Left ventricle myocardium inferior (tissue), 1 donor: ENCODE results near the gene SERPINA9. TPM values are rescaled to one million over a fixed set of nuclear protein-coding genes. Genes with fewer than 3 reads are reported as not detected.

Experiments used
- DNase-seq: peaks from one replicate; pipeline ENCODE4 v3.0.0-alpha.2; 2020
- H3K27ac ChIP-seq: fragments of 200-600 bp; replicated peaks from 2 replicates; pipeline ENCODE4 v1.8.0; 2021
- H3K27me3 ChIP-seq: fragments of 200-600 bp; 2 replicates; pipeline ENCODE4 v1.8.0; 2021; ENCODE audit warnings: low read depth
- H3K36me3 ChIP-seq: fragments of 200-600 bp; 2 replicates; pipeline ENCODE4 v1.8.0; 2021
- H3K4me1 ChIP-seq: fragments of 200-600 bp; 2 replicates; pipeline ENCODE4 v1.8.0; 2021
- H3K4me3 ChIP-seq: fragments of 200-600 bp; 2 replicates; pipeline ENCODE4 v1.8.0; 2021; ENCODE audit warnings: mild to moderate bottlenecking, moderate library complexity
- H3K9me3 ChIP-seq: fragments of 200-600 bp; replicated peaks from 2 replicates; pipeline ENCODE4 v1.8.0; 2021
- intact Hi-C: fragments of 100-400 bp; cut with micrococcal nuclease; formaldehyde crosslinking; loops from one replicate; pipeline ENCODE4 v1.11.0; 2022
- long read RNA-seq: library from polyadenylated mRNA; unstranded; transcript quantifications from one replicate; pipeline ENCODE4 v2.0.0, GENCODE V29; 2021
- total RNA-seq: library from RNA; stranded (reverse); fragmentation: NEBNext Ultra II Directional; extraction: Animal tissue kit (Norgen Biotek cat#: 25700); gene quantifications from one replicate; pipeline ENCODE4 v1.2.1, GENCODE V29; 2021
- TF ChIP-seq, protein P1 (sequence below): fragments of 200-600 bp; IDR thresholded peaks from 2 replicates; pipeline ENCODE4 v1.8.0; 2021; ENCODE audit warnings: antibody characterized with exemption, mild to moderate bottlenecking, borderline replicate concordance
- donor health status: DM: no; HTN: yes; CAD: no; lungs with severe emphysema.

Gene SERPINA9
- total RNA-seq = not detected
- long read RNA-seq = 0 reads

DNA sequence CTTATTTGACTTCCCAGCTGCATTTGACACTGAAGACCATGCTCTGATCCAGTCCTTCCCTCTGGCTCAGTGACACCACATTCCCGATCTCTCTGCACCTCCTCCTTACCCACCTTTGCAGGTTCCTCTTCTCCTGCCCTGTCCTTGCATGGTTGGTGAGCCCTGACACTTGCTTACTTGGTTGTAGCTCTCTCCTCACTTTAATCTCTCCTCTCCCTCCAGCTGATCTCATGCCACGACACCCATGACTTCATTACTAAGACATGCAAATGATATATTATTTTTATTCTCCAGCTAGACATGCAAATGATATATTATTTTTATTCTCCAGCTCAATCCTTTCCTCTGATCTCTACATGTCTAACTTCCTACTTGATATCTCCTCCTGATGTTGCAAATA lies at the start of gene SERPINA9:
SERPINA9 (minus strand) TSS at position 175 of the 400 bp plus-strand sequence. CDS start 6,357 bp downstream, outside the sequence.
- no peak within 1 kb of the TSS for H3K27ac ChIP-seq
- intact Hi-C loops = no loop called here
- TF ChIP-seq, protein P1, sequence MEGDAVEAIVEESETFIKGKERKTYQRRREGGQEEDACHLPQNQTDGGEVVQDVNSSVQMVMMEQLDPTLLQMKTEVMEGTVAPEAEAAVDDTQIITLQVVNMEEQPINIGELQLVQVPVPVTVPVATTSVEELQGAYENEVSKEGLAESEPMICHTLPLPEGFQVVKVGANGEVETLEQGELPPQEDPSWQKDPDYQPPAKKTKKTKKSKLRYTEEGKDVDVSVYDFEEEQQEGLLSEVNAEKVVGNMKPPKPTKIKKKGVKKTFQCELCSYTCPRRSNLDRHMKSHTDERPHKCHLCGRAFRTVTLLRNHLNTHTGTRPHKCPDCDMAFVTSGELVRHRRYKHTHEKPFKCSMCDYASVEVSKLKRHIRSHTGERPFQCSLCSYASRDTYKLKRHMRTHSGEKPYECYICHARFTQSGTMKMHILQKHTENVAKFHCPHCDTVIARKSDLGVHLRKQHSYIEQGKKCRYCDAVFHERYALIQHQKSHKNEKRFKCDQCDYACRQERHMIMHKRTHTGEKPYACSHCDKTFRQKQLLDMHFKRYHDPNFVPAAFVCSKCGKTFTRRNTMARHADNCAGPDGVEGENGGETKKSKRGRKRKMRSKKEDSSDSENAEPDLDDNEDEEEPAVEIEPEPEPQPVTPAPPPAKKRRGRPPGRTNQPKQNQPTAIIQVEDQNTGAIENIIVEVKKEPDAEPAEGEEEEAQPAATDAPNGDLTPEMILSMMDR = no peak
- DNase-seq = no peak
- H3K4me1 ChIP-seq = no peaks in the 10 kb centered on the region
- H3K9me3 ChIP-seq = peaks cover 28% of the 10 kb centered on the region
- no peak within 1 kb of the TSS for H3K4me3 ChIP-seq
- H3K36me3 ChIP-seq = no peaks in the 10 kb centered on the region
- H3K27me3 ChIP-seq = peaks cover 63% of the 10 kb centered on the region

DNA sequence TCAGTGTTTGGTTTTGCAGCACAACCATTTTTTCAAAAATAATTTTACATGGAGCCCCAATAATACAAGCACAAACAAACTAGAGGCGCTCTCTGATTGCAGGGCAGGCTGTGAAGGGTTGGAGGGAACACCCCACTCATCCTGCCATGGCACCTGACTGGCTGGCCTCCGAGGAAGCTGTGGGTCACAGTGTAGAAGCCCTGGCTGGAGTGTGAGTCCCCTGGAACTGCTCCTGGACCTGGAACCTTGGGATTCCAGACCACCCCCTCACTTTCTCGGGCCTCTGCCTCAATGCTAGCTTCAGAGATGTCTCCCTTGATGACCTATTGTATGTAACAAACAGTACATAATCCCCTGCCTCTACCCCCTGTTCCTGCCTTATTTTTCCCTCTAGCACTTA lies 48.1 kb upstream of the SERPINA9 start:
- no peak overlapping the region for H3K4me3 ChIP-seq
- TF ChIP-seq, protein P1 = no peak
- no peak for DNase-seq
- H3K27ac ChIP-seq = no peak overlapping the region
- no peaks in the 10 kb centered on the region for H3K4me1 ChIP-seq
- H3K27me3 ChIP-seq = peaks cover 44% of the 10 kb centered on the region
- no peaks in the 10 kb centered on the region for H3K36me3 ChIP-seq
- intact Hi-C loops = no loop called here
- peaks cover 19% of the 10 kb centered on the region for H3K9me3 ChIP-seq

- no peak for DNase-seq
- H3K4me1 ChIP-seq = no peaks in the 10 kb centered on the region
- H3K27me3 ChIP-seq = peaks cover 44% of the 10 kb centered on the region
- intact Hi-C loops = no loop called here
- H3K27ac ChIP-seq = no peak overlapping the region
- TF ChIP-seq, protein P1 = no peak
- H3K4me3 ChIP-seq = no peak overlapping the region
- no peaks in the 10 kb centered on the region for H3K36me3 ChIP-seq
- H3K9me3 ChIP-seq = peaks cover 19% of the 10 kb centered on the region
These were observed 47.3 kb upstream of the SERPINA9 start for GRCh38 chr14:94523265-94523664.

DNA sequence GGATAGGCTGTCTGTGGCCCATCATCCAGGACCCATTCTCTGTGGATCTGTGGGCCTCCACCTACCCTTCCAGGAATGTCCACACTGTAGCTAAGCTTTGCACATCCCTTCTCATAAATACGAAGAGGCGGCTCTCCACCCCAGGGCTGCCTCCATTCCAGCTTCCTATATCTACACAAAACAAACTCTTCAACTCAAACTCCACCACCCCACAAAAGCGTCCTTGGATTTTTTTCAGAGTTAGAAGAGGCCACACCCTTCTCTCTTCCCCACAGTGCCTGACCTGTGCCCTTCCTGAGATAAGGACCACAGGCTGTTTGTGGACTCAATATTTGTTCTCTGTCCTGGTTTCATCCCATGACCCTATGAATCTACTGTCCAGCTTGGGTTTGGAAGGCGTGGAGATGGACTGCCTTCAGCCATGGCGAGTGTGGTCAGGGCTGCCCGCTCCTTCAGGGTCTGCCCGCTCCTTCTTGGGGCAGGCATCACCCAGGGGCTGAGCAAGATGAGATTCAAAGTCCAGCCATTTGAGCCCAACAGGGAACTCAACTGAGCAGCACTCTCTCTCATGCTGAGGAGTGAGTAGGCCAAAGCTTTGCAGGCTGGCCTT lies 46.2 kb upstream of the SERPINA9 start:
- Histone ChIP-seq H3K27me3 (peaks cover 51% of the 10 kb centered on the region), H3K4me1 (no peaks in the 10 kb centered on the region), H3K36me3 (no peaks in the 10 kb centered on the region), H3K4me3 (no peak overlapping the region), H3K27ac (no peak overlapping the region), H3K9me3 (peaks cover 9% of the 10 kb centered on the region)
- no peak for DNase-seq
- intact Hi-C loops = no loop called here
- TF ChIP-seq, protein P1 = no peak

- H3K27me3 ChIP-seq = peaks cover 52% of the 10 kb centered on the region
- no peak overlapping the region for H3K4me3 ChIP-seq
- intact Hi-C loops = no loop called here
- H3K9me3 ChIP-seq = peaks cover 4% of the 10 kb centered on the region
- H3K27ac ChIP-seq = no peak overlapping the region
- H3K4me1 ChIP-seq = no peaks in the 10 kb centered on the region
- TF ChIP-seq, protein P1 = no peak
- no peak for DNase-seq
- no peaks in the 10 kb centered on the region for H3K36me3 ChIP-seq
These were observed 45.5 kb upstream of the SERPINA9 start for GRCh38 chr14:94521375-94522114.
